ENCODE measurements around the gene DDX1.

- TF ChIP-seq REST (IDR thresholded peaks at IDR 0.05; ENCODE audit: low read depth) (no peak), EP300 (IDR thresholded peaks at IDR 0.05; ENCODE audit: borderline replicate concordance) (no peak), MAX (IDR thresholded peaks at IDR 0.05) (no peak), EGR1 (IDR thresholded peaks at IDR 0.05) (no peak), TAF1 (IDR thresholded peaks at IDR 0.05; ENCODE audit: low read depth) (no peak), CREB1 (IDR thresholded peaks at IDR 0.05; ENCODE audit: low read depth) (no peak), RAD21 (IDR thresholded peaks at IDR 0.05; ENCODE audit: low read depth) (no peak), FOXM1 (IDR thresholded peaks at IDR 0.05; ENCODE audit: borderline replicate concordance, low read depth) (no peak), CEBPB (IDR thresholded peaks at IDR 0.05) (no peak), NFIC (IDR thresholded peaks at IDR 0.05) (no peak)
- TF ChIP-seq, protein P1, sequence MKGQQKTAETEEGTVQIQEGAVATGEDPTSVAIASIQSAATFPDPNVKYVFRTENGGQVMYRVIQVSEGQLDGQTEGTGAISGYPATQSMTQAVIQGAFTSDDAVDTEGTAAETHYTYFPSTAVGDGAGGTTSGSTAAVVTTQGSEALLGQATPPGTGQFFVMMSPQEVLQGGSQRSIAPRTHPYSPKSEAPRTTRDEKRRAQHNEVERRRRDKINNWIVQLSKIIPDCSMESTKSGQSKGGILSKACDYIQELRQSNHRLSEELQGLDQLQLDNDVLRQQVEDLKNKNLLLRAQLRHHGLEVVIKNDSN (IDR thresholded peaks at IDR 0.05), result no peak
Measured at GRCh38 chr2:15662026-15662425, 70.4 kb downstream of the DDX1 start.

Measured in Ishikawa (cell line).